HG03135 (cell line): Measurements from ENCODE around the gene TXNRD3.

ENCODE experiments used
- ATAC-seq: cut with Tn5 transposase; IDR thresholded peaks from one replicate; pipeline ENCODE4 v1.9.1; 2021; ENCODE audit warnings: mild to moderate bottlenecking, moderate library complexity; ENCODE audit not compliant: unreplicated experiment

TXNRD3 gene

GRCh38 chr3:126672741-126673140 is 17.8 kb upstream of the TXNRD3 start:
- no peak for ATAC-seq

- ATAC-seq = no peak
Observed at GRCh38 chr3:126672340-126672739, 17.4 kb upstream of the TXNRD3 start.

GRCh38 chr3:126671521-126671920 is 16.6 kb upstream of the TXNRD3 start:
- no peak for ATAC-seq

- no peak for ATAC-seq
Observed at GRCh38 chr3:126668450-126669401, 13.8 kb upstream of the TXNRD3 start.

DNA sequence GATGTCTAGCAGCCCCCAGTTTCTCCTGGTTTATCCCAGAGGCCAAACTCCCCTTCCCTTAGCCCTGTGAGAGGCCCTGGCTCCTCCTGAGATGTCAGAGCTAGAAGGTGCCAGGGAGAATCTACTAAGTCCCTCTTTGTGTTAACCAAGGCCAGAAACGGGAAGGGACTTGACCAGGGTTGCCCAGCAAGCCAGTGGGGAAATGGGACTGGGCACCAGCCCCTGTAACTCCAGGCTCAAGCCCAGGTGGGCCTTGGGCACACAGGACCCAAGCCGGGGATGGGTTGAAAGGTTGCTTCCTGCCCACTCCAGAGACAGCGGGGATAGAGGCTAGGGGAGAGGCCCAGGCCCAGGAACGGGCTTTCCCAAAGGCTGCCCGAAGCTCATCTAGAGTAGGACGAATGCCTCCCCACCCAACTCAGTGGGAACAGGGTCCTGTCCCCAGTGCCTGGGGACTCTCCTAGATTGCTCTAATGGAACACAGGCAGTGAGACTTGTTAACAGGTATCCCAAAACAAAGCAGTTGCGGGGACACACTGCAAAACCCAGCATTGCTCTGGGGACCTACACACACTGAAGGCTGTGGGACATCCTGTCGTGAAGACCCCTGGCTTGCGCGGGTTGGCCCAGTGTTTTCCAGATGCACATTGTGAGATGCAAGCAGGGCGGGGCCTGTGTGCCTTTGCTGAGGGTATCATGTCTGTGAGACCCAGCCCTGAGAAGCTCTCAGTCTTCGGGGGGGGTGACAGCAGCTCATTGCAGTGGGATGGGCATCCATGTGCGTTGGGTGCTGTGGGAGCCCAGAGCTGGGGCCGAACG is 12.9 kb upstream of the TXNRD3 start:
- ATAC-seq = no peak

DNA sequence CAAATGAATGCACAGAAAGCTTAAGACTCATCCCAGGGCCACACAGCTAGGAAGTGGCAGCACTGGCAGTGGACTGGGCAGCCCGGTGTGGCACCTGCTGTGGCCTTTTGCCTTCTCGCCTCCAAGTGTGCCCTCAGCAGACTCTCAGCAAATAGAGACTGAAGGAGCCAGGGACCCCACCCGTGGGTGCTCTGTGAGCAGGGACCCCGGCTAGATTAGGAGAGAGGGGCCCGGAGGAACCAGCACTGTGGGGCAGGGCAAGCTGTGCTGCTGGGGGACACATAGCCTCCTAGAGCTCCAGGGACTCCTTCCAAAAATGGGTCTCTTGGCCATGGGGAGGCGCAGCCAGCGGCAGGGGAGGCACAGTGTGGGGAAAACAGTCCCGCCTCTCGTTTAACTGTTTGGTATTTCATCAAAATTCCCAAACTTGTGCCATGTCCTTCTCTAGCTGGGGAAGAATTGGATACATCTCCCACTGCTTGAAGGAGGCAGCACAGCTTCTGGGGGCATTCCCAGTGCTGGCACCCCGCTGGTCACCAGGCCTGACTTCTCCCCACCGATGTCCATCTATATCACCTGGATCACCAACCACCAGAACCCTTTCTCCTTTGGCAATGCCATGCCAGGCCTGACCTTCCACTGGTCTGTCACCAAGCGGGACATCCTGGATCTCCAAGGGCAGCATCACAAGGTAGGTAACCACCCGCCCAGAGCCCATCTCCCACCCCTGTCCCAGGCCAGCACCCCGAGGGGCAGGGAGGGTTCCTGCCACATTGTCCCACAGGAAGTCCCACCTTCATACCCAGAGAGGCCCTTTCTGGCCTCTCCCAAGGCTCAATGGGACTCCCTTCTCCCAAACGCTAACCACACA is 12.0 kb upstream of the TXNRD3 start:
- no peak for ATAC-seq

GRCh38 chr3:126665959-126666657 is 11.2 kb upstream of the TXNRD3 start:
- ATAC-seq = no peak

DNA sequence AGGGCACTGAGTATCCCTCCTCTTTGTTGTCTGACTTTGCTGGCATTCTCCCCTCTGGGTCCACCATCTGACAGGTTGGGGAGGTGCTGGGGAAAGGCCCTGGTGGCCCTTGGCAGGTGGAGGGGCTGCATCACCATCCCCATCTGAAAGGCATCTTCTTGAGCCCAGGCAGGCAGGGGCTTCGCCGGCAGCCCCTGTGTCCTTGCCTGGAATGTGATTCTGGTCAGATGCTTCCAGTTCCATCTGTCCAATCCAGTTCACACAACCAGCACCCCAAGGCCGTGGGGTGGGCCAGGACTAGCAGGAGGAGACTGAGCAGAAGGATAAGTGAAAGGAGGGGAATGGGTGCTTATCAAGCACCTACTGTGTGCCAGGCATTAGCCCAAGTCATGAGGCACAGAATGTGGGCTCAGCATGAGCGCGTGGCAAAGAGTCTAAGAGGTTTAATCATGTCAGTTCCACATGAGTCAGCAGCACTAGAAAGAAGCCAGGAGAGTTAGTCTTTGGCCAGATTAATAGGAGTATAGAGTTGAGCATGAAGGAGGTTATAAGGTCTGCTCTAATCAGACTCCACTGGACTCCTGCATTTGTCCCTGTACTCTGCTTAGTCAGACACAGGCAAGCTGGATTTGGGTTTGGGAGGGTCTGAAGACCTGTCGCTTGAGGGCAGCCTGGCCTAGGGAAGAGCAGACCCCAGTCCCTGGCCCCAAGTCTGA is 10.5 kb upstream of the TXNRD3 start:
- ATAC-seq = no peak

GRCh38 chr3:126664591-126665214 is 9.8 kb upstream of the TXNRD3 start:
- ATAC-seq = no peak

GRCh38 chr3:126663750-126664149 is 8.8 kb upstream of the TXNRD3 start:
- ATAC-seq = no peak

GRCh38 chr3:126663257-126663656 is 8.3 kb upstream of the TXNRD3 start:
- no peak for ATAC-seq

DNA sequence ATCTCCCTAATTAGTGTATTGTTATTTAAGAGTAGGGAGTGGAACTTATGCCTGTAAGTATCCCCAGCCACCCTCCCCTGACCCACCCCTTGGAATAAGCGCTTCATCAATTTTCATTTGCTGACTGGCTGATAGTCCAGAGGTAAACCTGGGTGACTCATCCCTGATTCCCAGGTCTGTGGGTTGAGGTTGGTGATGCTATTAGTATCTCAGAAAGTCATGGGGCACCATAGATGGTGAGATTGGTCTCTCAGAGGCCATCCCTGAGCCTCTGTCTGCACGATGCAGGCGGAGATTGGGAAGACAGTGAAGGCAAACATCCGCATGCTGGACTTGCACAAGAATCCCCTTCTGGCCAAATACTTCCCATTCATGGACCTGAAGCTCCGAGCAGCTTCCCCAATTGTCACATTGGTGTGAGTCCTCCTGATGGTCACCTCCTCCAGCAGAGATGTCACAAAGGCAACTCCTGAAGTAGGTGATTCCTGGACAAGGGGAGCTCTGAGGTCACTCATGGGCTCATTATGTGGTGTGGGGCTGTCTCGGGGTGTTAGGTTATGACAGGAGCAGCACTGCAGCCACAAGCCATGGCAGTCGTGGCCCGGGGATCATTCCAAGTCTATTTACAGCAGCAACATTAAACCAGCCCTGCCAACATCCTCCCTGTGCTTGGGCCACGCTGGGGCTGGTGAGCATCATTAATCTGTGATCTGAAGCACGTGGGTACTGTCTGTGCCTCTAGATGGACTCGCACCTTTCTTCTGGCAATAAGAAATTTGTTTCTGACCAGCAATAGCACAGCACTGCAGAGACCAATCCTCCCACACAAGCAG is 6.8 kb upstream of the TXNRD3 start:
- ATAC-seq = no peak

- no peak for ATAC-seq
Observed at GRCh38 chr3:126659915-126660886, 5.3 kb upstream of the TXNRD3 start.

GRCh38 chr3:126658584-126658983 is 3.7 kb upstream of the TXNRD3 start:
- no peak for ATAC-seq

DNA sequence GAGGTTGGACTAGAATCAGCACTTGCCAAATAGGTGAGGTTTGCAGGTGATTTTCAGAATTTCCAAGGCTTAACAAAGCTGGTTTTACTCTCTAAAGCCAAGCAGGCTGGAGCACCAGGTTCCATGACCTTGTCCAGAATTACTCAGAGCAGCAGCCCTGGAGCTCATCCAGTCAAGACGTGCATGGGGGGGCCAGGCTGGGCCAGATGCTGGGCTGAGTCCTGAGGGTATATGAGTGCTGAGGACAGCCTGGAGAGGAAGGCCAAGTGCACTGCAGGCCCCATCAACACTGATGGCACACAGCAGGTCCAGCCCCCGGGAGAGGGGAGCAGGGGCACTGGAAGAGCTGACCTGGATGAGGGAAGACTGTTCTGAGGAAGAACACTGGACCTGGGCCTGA is 3.0 kb upstream of the TXNRD3 start:
- no peak for ATAC-seq

DNA sequence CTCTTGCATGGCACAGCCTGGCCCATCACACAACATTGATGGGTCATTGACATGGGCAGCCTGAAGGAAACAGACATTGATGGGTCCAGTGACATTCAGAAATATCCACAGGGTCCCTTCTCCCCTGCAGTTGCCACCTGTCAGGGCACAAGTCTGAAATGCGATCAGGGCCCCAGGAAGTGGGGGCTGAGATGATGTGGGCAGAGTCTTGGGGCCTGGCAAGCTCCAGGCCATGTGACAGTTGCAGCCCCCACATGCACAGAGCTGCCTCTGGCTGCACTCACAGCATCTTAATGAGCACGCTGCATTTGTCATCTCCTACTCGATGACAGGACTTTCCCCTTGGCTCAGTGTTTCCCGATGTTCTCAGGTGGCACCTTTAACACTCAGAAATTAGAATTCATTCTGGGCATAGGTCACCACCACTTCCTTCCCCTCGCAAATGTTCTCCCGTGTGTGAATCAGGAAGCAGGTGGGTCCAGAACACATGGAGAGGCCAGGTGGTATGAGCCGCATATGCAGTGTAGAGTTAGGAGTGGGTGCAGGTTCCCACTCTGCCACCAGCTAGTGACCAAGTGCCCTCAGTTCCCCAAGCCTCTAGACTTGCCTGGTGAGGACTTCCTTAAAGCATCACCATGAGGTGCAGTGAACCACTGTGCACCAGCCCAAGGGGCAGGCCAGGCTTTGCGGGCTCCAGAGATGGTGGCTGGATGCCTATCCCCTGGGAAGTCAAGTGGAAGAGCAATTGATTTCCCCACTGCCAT is 1.6 kb upstream of the TXNRD3 start:
- no peak for ATAC-seq
